Measurements from ENCODE around the gene SBNO1.
"Not testable (repeated sequence)": the region's sequence is repeated elsewhere in the genome, so short reads cannot be mapped to it uniquely, and the experiment has no call there.

SBNO1 gene

GRCh38 chr12:123268850-123269249, 95.8 kb downstream of the SBNO1 start:
- no peak for DNase-seq

DNA sequence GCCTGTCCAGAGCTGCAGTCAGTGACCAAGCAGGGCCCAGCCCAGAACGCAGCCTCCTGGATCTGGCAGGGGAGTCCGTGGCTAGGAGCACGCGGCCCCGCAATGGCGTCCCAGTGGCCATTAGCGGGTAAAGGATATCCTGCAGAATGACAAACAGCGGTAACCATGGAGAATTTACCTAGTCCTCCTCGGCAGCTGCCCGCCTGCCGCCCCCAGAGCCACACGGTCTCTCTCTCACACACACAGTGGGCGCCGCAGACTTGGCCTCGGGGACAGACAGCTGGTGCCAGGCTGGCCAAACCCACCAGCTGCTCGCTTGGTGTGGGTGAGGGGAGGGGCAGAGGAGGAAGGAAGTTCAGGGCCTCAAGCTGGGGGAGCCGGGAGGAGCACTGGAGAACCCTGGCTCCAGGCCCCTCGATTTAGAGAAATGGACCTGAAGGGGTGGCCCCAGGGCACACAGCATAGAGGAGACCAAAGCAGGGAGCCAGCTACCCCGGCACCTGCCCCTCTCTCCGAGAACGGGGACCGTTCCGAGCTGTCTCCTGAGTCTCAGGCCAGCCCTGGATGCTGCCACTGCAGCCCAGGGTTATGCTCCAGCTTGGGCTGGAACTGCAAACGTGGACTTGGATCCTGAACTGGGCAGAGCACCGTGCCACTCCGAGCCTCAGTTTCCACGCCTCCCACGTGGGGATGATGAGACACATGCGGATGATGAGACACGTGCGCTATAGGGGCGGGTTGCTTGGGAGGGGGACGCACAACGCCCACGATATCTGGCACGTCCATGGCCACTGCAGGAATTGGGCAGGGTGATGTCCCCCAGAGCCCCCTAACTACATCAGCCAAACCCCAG, 96.4 kb downstream of the SBNO1 start:
- DNase-seq, result no peak

- DNase-seq, result no peak
Measured at GRCh38 chr12:123267335-123267920, 97.2 kb downstream of the SBNO1 start.

DNA sequence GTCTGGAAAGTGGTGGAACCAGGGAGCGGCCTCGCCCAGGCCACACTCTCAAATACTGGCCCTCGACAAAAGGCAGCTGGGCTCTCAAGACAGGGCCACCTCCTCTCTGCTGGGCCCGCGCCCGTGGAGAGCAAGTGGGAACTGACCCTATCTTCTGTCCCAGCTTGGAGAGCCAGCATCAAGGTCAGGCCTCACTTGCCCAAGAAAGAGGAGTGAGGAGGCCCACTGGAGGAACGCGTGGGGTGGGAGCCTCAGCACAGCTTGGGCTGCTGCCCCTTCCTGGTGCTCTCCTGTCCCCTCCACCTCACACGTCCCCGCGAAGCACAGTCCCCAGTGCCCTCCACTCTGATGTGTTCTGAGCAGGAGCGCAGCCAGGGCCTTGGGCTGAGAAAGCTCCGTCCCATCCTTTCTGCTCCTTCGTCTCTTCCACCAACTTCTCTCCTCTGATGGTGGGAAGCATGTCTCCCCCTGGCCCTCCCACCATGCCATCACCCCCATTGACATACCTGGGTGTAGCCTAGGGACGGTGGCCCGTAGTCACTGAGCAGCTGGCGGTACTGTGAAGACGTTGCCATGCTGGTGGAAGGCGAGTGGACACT, 97.9 kb downstream of the SBNO1 start:
- DNase-seq, result no peak

GRCh38 chr12:123265851-123266678, 98.6 kb downstream of the SBNO1 start:
- DNase-seq, result no peak

DNA sequence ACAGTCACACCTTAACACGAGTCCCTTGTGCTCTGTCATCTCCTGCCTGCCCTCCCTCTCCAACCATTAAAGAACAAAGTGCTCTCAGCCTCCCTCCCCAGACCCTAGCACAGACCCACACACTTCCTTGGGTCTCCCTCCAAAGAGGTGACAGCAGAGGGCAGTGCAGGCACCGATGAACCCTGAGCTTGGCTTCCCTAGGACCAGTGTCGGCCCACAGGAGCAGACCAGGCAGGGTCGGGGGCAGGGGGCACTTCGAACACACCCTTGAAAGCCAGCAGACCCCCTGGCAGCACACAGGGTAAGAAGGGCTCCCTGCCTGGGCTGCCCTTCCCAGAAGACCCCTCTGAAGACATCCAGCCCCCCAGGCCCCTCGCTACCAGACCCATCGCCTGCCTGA, 100.0 kb downstream of the SBNO1 start:
- DNase-seq, result no peak

DNA sequence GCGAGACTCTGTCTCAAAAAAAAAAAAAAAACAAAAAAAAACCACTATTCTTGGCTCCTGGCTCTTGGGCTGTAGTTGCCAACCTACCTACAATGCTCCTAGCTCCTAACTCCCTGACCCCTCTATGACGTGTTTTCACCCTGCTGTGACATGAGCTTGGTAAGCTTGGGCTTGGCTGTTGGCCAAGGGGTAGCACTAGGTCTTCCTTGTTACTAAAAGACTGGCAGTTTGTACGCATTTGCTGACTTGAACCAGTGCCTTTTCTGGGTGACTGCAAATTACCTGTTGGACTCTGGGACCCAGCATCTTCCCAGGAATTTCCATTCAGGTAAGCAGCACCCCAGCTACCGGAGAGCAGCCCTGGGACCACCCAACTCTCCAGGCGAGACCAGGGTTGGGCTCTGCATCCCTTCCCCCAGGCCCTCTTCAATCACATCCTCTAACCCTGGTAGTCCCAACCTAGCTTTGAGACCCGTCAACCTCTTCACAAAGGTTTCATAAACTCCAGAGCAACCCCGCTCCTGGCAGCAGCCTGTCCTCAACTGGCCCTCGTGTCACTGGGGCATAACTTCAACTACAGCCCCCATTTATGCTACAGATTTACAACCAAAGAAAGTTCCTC, 101.3 kb downstream of the SBNO1 start:
- no peak for DNase-seq

- no peak for DNase-seq
Measured at GRCh38 chr12:123261196-123261595, 103.5 kb downstream of the SBNO1 start.

DNA sequence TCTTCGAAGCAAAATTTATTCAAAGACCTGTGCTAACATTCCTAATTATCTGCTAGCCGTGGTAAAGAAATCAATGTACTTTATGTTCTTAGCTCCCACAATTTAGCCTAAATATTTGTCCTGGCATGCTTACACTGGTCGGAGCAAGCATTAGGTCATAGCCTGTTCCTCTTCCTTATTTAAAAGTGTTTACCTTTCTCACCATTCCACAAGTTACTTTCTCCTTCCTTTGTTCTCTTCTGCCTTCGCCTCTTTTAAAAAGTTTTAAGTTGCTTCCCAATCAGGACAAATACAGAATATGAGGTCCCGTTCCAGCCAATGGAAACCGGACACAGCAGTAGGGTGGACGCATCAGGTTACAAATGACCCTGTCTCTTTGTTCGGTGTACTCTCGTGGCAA, 104.6 kb downstream of the SBNO1 start:
- no peak for DNase-seq

GRCh38 chr12:123258593-123258992, 106.1 kb downstream of the SBNO1 start:
- no peak for DNase-seq

- DNase-seq, result no peak
Measured at GRCh38 chr12:123254853-123255446, 109.7 kb downstream of the SBNO1 start.

DNA sequence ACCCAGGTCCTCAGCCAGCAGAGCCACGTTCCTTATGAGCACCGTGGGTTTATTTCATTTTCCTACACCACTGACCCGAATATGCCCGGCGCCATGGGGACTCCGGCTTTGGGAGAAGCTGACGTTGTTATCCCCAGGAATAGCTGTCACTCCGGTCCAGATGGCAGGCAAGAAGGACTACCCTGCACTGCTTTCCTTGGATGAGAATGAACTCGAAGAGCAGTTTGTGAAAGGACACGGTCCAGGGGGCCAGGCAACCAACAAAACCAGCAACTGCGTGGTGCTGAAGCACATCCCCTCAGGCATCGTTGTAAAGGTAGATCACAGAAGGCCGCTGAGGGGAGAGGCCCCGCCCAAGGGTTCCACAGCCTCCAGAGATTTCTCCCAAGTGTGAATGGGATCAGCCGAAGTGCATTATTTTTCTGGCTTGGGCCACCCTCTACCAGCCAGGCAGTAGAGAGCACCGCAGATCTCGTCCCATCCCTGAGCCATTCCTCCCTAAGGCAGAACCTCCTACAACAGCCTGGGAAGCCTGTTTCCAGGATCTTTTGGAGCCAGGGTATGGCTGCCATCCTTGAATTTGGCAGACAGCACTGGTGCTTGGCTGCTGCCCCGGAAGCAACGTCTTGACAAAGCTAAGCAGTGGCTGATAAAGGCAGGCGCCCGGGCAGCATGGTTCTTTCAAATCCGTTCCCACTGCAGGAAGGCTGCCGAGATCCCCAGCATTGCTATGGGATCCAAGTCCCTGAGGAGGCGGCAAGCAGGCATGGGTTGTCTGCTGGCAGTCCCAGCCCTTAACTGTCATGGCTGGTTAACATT, 110.8 kb downstream of the SBNO1 start:
- DNase-seq, result no peak

DNA sequence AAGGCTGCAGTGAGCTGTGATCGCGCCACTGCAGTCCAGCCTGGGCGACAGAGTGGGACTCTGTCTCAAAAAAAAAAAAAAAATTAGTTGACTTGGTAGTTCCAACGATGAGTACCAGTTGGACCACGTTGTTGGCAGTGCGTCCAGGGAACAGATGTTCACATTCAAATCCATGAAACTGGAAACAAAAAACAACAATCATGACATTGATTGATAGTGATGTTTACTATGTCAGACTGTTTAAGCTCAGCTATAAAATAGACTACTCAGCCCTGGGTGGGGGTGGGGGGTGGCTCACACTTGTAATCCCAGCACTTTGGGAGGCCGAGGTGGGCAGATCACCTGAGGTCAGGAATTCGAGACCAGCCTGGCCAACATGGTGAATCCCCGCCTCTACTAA, 112.3 kb downstream of the SBNO1 start:
- DNase-seq, result not testable (repeated sequence)

DNA sequence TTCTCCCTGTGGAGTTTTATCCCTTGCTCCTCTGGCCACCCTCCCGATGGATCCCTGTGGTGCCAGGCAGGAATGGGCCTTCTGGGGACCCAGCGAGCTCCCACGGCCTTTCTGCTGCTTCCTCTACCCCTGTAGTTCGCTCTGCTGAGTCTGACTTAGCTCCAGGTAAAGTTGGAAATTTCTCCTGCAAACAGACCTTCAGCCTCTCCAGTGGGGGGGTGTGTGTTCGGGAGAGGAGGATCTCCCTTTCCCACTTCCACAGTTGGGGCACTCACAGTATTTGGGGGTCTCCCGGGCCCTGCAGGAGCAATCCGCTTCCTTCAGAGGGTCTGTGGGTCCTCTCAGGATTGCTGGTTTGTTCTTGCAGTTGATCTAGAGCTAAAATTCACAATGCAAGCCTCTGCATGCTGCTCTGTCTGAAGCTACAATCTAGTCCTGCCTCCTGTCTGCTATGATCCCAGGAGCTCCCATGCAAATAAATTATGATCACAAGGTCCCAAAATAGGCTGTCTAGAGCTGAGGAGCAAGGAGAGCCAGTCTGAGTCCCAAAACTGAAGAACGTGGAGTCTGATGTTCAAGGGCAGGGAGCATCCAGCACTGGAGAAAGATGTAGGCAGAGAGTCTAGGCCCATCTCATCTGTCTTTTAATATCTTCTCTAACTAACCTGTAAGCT, 113.1 kb downstream of the SBNO1 start:
- no peak for DNase-seq

DNA sequence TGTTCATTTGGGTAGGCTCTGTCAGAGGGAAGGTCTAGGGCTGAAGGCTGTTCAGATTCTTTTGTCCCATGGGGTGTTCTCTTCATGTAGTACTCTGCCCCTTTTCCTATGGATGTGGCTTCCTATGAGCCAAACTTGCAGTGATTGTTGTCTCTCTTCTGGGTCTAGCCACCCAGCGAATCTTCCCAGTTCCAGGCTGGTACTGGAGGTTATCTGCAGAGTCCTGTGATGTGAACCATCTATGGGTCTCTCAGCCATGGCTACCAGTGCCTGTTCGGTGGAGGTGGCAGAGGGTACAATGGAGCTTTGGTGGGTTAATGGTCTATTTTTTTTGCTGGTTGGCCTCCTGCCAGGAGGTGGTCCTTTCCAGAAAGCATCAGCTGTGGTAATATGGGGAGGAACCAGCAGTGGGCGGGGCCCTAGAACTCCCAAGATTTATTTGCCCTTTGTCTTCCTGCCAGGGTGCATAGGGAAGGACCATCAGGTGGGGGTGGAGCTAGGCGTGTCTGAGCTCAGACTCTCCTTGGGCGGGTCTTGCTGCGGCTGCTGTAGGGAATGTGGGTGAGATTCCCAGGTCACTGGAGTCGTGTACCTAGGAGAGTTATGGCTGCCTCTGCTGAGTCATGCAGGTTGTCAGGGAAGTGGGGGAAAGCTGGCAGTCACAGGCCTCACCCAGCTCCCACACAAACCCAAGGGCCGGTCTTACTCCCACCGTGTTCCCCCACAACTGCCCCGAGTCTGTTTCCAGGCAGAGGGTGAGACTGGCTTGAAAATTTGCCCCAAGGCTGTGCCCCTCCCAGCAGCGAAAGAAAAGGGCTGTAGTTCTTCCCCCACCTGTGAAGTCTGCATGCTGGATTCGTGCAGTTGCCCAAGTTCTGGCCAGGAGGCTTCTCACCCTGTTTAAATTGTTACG, 113.9 kb downstream of the SBNO1 start:
- DNase-seq, result no peak

DNA sequence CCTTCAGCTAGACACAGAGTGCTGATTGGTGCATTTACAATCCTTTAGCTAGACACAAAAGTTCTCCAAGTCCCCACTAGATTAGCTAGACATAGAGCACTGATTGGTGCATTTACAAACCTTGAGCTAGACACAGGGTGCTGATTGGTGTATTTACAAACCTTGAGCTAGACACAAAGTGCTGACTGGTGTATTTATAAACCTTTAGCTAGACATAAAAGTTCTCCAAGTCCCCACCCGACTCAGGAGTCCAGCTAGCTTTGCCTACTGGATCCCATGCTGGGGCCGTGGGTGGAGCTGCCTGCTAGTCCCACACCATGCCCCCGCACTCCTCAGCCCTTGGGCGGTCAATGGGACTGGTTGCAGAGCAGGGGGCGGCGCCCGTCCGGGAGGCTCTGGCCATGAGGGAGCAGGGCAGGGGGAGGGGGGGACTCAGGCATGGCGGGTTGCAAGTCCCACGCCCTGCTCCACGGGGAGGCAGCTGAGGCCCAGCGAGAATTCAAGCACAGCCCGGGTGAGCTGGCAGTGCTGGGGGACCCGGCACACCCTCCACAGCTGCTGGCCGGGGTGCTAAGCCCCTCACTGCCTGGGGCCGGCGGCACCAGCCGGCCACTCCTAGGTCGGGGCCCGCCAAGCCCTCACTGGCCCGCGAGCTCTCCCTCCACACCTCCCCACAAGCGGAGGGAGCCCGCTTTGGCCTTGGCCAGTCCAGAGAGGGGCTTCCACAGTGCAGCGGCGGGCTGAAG, 115.5 kb downstream of the SBNO1 start:
- not testable (repeated sequence) for DNase-seq

DNA sequence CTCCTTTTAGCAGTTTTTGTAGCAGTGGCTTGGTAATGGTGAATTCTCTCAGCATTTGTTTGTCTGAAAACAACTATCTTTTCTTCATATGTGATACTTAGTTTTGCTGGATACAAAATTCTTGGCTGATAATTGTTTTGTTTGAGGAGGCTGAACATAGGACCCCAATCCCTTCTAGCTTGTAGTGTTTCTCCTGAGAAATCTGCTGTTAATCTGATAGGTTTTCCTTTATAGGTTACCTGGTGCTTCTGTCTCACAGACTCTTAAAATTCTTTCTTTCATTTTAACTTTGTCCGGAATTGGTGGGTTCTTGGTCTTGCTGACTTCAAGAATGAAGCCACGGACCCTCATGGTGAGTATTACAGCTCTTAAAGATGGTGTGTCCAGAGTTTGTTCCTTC, 116.5 kb downstream of the SBNO1 start:
- not testable (repeated sequence) for DNase-seq

- DNase-seq, result no peak
Measured at GRCh38 chr12:123245678-123246077, 119.0 kb downstream of the SBNO1 start.

DNA sequence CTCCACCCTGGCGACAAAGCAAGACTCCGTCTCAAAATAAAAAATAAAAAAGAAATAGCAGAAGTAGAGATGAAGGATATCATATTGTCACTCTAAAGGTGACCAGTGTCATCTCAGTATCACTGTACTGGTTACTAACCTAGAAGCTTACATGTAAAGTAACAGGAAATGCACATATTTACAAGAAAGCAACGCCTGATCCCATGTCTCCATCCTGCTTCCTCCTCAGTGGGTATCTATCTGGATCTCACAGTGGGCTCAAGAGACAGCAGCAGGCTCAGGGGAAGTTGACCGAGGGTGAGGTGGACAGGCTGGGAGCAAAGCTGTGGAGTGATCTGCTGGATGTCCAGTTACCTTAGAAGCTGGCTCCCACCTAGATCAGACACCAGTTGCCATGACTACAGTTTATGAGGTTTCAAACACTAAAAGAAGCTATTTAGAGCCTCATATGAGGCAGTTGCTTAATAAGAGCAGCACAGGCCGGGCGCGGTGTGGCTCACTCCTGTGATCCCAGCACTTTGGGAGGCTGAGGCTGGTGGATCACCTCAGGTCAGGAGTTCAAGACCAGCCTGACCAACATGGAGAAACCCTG, 120.9 kb downstream of the SBNO1 start:
- no peak for DNase-seq
